GM12892 (cell line): ENCODE results near the gene DHODH.
"Not testable (repeated sequence)": the region's sequence is repeated elsewhere in the genome, so short reads cannot be mapped to it uniquely, and the experiment has no call there.

Source experiments
- DNase-seq: peaks from one replicate; pipeline ENCODE4 v3.0.0; 2011; ENCODE audit not compliant: insufficient read length
- FAIRE-seq: peaks from 2 replicates; lab custom pipeline; 2011; peaks lifted over from hg19 to GRCh38; lab: Jason Lieb, UNC
- POLR2A ChIP-seq: IDR thresholded peaks from 2 replicates; pipeline ENCODE4 v1.6.1; 2011; ENCODE audit warnings: low read depth, low read length, control low read depth
- POLR2AphosphoS5 ChIP-seq: IDR thresholded peaks from 2 replicates; pipeline ENCODE4 v1.6.1; 2011; ENCODE audit warnings: low read depth, low read length, control low read depth
- TAF1 ChIP-seq: IDR thresholded peaks from 2 replicates; pipeline ENCODE4 v1.6.1; 2011; ENCODE audit warnings: low read depth, mild to moderate bottlenecking, control low read depth, low read length, borderline replicate concordance

Gene DHODH

GRCh38 chr16:72060405-72060804 lies 51.9 kb downstream of the DHODH start:
- no peak for DNase-seq
- TF ChIP-seq POLR2AphosphoS5, result no peak
- TF ChIP-seq TAF1, result no peak
- TF ChIP-seq POLR2A, result no peak
- FAIRE-seq, result no peak

- FAIRE-seq, result no peak
- no peak for DNase-seq
- TF ChIP-seq POLR2AphosphoS5, result no peak
- no peak for TF ChIP-seq TAF1
- no peak for TF ChIP-seq POLR2A
Observed at GRCh38 chr16:72061564-72061963, 53.0 kb downstream of the DHODH start.

GRCh38 chr16:72064361-72064894 lies 55.9 kb downstream of the DHODH start:
- TF ChIP-seq TAF1, result no peak
- no peak for TF ChIP-seq POLR2AphosphoS5
- TF ChIP-seq POLR2A, result no peak
- FAIRE-seq, result no peak
- no peak for DNase-seq

- FAIRE-seq, result peak; percentile 21
- DNase-seq, result no peak
Observed at GRCh38 chr16:72066747-72067146, 58.2 kb downstream of the DHODH start.

GRCh38 chr16:72068930-72069329 lies 60.4 kb downstream of the DHODH start:
- TF ChIP-seq POLR2A, result no peak
- DNase-seq (no peak), FAIRE-seq (no peak)

More at GRCh38 chr16:72066747-72067146, 58.2 kb downstream of the DHODH start:
- TF ChIP-seq POLR2AphosphoS5 (no peak), TAF1 (no peak)

- no peak for FAIRE-seq
- no peak for TF ChIP-seq POLR2AphosphoS5
- no peak for TF ChIP-seq TAF1
- TF ChIP-seq POLR2A, result no peak
- no peak for DNase-seq
Observed at GRCh38 chr16:72072514-72073342, 64.2 kb downstream of the DHODH start.

GRCh38 chr16:72073560-72074230 lies 65.2 kb downstream of the DHODH start:
- TF ChIP-seq POLR2AphosphoS5 (no peak), POLR2A (no peak), TAF1 (no peak)
- FAIRE-seq, result no peak
- no peak for DNase-seq

GRCh38 chr16:72075067-72075466 lies 66.5 kb downstream of the DHODH start:
- DNase-seq, FAIRE-seq: not testable (repeated sequence)
